ENCODE results near the gene MAN1A1.

MAN1A1 gene

DNA sequence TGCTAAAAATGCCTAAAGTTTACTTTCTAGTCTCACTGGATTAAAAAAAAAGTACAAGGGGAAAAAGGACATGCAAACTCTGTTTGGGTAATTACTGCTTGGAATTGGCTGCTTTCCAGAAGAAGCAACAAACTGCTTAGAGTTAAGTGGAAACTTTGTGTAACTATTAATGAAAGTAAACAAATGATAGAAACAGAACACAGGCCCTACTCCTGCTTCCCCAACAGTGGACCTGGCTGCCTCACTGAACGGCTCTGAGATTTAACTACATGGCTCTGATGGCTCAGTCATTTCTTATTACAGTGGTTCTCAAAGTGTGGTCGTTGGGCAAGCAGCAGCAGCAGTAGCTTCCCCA lies 108.5 kb downstream of the MAN1A1 start (continued):
- TF ChIP-seq, protein P1, sequence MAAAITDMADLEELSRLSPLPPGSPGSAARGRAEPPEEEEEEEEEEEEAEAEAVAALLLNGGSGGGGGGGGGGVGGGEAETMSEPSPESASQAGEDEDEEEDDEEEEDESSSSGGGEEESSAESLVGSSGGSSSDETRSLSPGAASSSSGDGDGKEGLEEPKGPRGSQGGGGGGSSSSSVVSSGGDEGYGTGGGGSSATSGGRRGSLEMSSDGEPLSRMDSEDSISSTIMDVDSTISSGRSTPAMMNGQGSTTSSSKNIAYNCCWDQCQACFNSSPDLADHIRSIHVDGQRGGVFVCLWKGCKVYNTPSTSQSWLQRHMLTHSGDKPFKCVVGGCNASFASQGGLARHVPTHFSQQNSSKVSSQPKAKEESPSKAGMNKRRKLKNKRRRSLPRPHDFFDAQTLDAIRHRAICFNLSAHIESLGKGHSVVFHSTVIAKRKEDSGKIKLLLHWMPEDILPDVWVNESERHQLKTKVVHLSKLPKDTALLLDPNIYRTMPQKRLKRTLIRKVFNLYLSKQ (tag by site-specific recombination; IDR thresholded peaks at IDR 0.05; ENCODE audit: borderline replicate concordance) = no peak
- peak; percentile 64 for TF ChIP-seq FEZF1 (tag by site-specific recombination; IDR thresholded peaks at IDR 0.05)
- TF ChIP-seq ZNF777 (tag by site-specific recombination; IDR thresholded peaks at IDR 0.05; ENCODE audit: borderline replicate concordance) = no peak
- no peak for TF ChIP-seq ZNF23 (tag by site-specific recombination; IDR thresholded peaks at IDR 0.05; ENCODE audit: borderline replicate concordance)

DNA sequence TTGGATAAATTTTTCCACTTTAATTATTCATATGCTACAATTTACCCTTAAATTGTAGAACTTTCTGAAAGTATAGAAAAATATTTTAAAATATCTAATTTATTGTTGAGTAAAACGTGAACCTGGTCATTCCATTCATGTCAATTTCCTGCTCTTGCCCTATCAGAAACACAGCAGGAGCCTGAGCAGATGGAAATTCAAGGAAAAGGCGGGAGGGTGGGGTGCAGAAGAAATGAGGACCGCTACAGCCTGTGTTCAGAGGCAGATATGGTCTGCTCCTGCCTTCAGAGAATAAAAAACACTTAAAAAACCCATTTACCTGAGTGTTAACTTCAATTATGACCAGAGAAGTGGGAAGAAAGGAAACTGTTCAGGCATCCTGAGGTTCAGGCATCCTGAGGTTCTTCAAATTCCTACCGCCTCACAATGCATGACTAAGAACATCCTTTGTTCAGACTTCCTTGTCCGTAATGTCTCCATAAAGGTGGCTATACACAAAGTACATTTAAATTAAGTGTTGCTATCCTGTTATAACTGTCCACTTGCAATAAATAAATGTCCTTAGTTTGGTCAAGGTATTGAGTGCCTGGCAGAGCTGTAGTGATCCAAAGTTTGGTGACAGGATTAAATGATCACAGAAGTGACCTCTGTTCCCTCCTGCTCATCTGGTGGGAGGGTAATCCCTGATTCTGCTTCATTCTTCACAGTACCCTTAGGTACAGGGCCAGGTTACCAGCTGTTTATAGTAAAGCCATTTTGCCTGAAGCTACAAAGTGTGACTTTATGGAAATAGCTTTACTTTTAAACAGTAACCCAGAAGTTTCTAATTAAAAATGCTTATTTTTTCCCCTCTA lies 109.1 kb downstream of the MAN1A1 start:
- H3K36me3 ChIP-seq (ENCODE audit: control insufficient read depth in 2 of 2, insufficient read depth in 1 of 2, low read length in 2 of 2) = peaks cover 0 to 3% of the 10 kb centered on the region in 2 experiments; a peak in 1 of 3 replicates
- no peaks in the 10 kb centered on the region for H3K9me3 ChIP-seq (ENCODE audit: control insufficient read depth, insufficient read depth, low read depth, low read length)
- ChIA-PET POLR2A (no interaction called here), CTCF (interaction anchor here (0.7 kb wide), 1 partner anchor 44 kb away, joined by 3 read pairs; no protein-coding TSS in a partner anchor)
- TF ChIP-seq TRIM28 (IDR thresholded peaks at IDR 0.05; ENCODE audit: borderline replicate concordance, low read length) (0 out of 2 replicates have a peak, but pooled peaks have one; percentile 5), ZNF37A (tag by site-specific recombination; IDR thresholded peaks at IDR 0.05) (no peak)
- H3K4me3 ChIP-seq (ENCODE audit: low read depth, low read length) = no peak overlapping the region
- peaks cover 4% of the 10 kb centered on the region for H3K4me1 ChIP-seq (ENCODE audit: control insufficient read depth, insufficient read depth, low read length)
- no peak overlapping the region for H3K27ac ChIP-seq (ENCODE audit: extremely low read depth, low read depth, low read length)

DNA sequence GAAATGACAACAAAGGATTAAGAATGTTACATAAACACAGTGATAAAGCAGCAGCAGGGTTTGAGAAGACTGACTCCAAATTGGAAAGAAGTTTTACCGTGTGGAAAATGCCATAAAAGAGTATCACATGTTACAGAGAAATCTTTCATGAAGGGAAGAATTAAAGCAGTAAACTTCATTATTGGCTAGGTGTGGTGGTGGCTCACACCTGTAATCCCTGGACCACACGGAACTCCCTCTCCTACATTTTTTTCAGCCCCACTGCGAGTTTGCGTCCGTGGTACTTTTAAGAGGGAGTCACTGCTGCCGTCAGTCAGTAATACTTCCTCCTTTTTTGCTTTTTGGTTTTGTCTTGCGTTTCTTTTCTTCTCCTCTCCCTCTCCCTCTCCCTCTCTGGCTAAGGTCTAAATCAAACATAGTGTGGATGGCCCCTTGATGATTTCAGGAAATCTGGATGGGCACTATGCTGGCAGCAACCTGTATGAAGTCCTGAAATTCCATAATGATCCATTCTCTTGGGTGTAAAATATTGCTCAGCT lies 112.3 kb downstream of the MAN1A1 start:
- ChIA-PET POLR2A (no interaction called here), CTCF (no interaction called here)
- Histone ChIP-seq H3K27ac (ENCODE audit: extremely low read depth, low read depth, low read length) (no peak overlapping the region), H3K4me1 (ENCODE audit: control insufficient read depth, insufficient read depth, low read length) (peaks cover 4% of the 10 kb centered on the region), H3K4me3 (ENCODE audit: low read depth, low read length) (no peak overlapping the region), H3K36me3 (ENCODE audit: control insufficient read depth in 2 of 2, insufficient read depth in 1 of 2, low read length in 2 of 2) (peaks cover 0 to 10% of the 10 kb centered on the region in 2 experiments; a peak in 1 of 3 replicates), H3K9me3 (ENCODE audit: control insufficient read depth, insufficient read depth, low read depth, low read length) (no peaks in the 10 kb centered on the region)
- TF ChIP-seq, protein P2, sequence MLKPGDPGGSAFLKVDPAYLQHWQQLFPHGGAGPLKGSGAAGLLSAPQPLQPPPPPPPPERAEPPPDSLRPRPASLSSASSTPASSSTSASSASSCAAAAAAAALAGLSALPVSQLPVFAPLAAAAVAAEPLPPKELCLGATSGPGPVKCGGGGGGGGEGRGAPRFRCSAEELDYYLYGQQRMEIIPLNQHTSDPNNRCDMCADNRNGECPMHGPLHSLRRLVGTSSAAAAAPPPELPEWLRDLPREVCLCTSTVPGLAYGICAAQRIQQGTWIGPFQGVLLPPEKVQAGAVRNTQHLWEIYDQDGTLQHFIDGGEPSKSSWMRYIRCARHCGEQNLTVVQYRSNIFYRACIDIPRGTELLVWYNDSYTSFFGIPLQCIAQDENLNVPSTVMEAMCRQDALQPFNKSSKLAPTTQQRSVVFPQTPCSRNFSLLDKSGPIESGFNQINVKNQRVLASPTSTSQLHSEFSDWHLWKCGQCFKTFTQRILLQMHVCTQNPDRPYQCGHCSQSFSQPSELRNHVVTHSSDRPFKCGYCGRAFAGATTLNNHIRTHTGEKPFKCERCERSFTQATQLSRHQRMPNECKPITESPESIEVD (tag by site-specific recombination; IDR thresholded peaks at IDR 0.05) = no peak
- TF ChIP-seq ZNF777 (tag by site-specific recombination; IDR thresholded peaks at IDR 0.05; ENCODE audit: borderline replicate concordance) (no peak), ZNF571 (tag by site-specific recombination; IDR thresholded peaks at IDR 0.05) (no peak), ZBTB7A (tag by site-specific recombination; IDR thresholded peaks at IDR 0.05; ENCODE audit: low read depth) (no peak), GLIS1 (tag by site-specific recombination; IDR thresholded peaks at IDR 0.05) (no peak), ZNF211 (tag by site-specific recombination; IDR thresholded peaks at IDR 0.05; ENCODE audit: low read depth) (no peak), ZNF510 (tag by site-specific recombination; IDR thresholded peaks at IDR 0.05; ENCODE audit: insufficient replicate concordance) (no peak), ZBTB20 (tag by site-specific recombination; IDR thresholded peaks at IDR 0.05) (no peak), ZNF529 (tag by site-specific recombination; IDR thresholded peaks at IDR 0.05; ENCODE audit: insufficient replicate concordance) (no peak), ZNF473 (tag by site-specific recombination; IDR thresholded peaks at IDR 0.05) (no peak), ZNF768 (tag by site-specific recombination; IDR thresholded peaks at IDR 0.05) (no peak), ZNF701 (tag by site-specific recombination; IDR thresholded peaks at IDR 0.05) (no peak), ZFP37 (tag by site-specific recombination; IDR thresholded peaks at IDR 0.05) (no peak), ZNF175 (tag by site-specific recombination; IDR thresholded peaks at IDR 0.05) (no peak)

All from HEK293 (cell line).